Uterus (tissue), 4 donors: Measurements from ENCODE around the gene FILIP1. TPM values are rescaled to one million over a fixed set of nuclear protein-coding genes. Genes with fewer than 3 reads are reported as not detected.
A peak's percentile ranks its signal among the peaks of the same experiment; 100 is the strongest.

Experiments used
- DNase-seq, 2 donors: peaks; one replicate each; pipeline ENCODE4 v3.0.0-alpha.2; 2019 to 2020
- H3K27ac ChIP-seq, 2 donors: fragments of 200-600 bp; sonication (generic); 1 replicate in 1 of 2; 2 replicates in 1 of 2; pipeline ENCODE4 v1.5.1; 2016 to 2018
- H3K27me3 ChIP-seq, 2 donors: fragments of 200-600 bp; sonication (generic); one replicate each; pipeline ENCODE4 v1.5.1; 2018 to 2019; ENCODE audit warnings: control low read depth in 1 of 2
- H3K36me3 ChIP-seq, 2 donors: fragments of 200-600 bp; sonication (generic); one replicate each; pipeline ENCODE4 v1.5.1; 2019; ENCODE audit warnings: control low read depth in 1 of 2
- H3K4me1 ChIP-seq, 2 donors: fragments of 200-600 bp; sonication (generic); one replicate each; pipeline ENCODE4 v1.5.1; 2018 to 2019; ENCODE audit warnings: control low read depth in 1 of 2
- H3K4me3 ChIP-seq, 2 donors: fragments of 200-600 bp; sonication (generic); 1 replicate in 1 of 2; 2 replicates in 1 of 2; pipeline ENCODE4 v1.5.1; 2018 to 2019; ENCODE audit warnings: mild to moderate bottlenecking in 1 of 2
- H3K9me3 ChIP-seq, 2 donors: fragments of 200-600 bp; sonication (generic); one replicate each; pipeline ENCODE4 v1.5.1; 2019; ENCODE audit warnings: control low read depth in 1 of 2
- CTCF ChIP-seq, 4 experiments: fragments of 200-600 bp in 2 of 4; fragments of 450-650 bp in 2 of 4; sonication (generic) in 2 of 4; IDR thresholded peaks; one replicate each; pipeline ENCODE4 v1.5.1; 2016 to 2019; ENCODE audit warnings: antibody characterized with exemption in 4 of 4, mild to moderate bottlenecking in 2 of 4, moderate library complexity in 1 of 4
- POLR2A ChIP-seq, 2 donors: fragments of 450-650 bp; IDR thresholded peaks; one replicate each; pipeline ENCODE4 v1.6.1; 2016; ENCODE audit warnings: antibody characterized with exemption in 2 of 2, mild to moderate bottlenecking in 1 of 2, moderate library complexity in 1 of 2
- intact Hi-C: fragments of 100-400 bp; cut with DNase I; formaldehyde crosslinking; loops from one replicate; pipeline ENCODE4 v1.15.1; 2023; ENCODE audit warnings: low total_unique reads
- total RNA-seq, 4 donors: library from RNA; depleted of rRNA in 3 of 4; stranded (reverse); fragments of >200 nt in 3 of 4; gene quantifications; one replicate each; pipeline versions ENCODE4 v1.1.0 to v1.2.4, GENCODE V29; 2014 to 2023
- donor health status: DM: yes; HTN: yes; CAD: no.

FILIP1 gene
- total RNA-seq, 4 donors from 2014 or later: 4.7 to 23.1 (median 12.5) TPM

GRCh38 chr6:75376347-75377024, 117.1 kb downstream of the FILIP1 start:
- no peak for DNase-seq
- Histone ChIP-seq H3K27ac (no peak overlapping the region), H3K4me3 (no peak overlapping the region), H3K36me3 (no peaks in the 10 kb centered on the region), H3K27me3 (no peaks in the 10 kb centered on the region), H3K4me1 (no peaks in the 10 kb centered on the region), H3K9me3 (no peaks in the 10 kb centered on the region)
- no peak for TF ChIP-seq POLR2A (IDR thresholded peaks at IDR 0.05)
- no peak for TF ChIP-seq CTCF (IDR thresholded peaks at IDR 0.05)
- intact Hi-C loops: no loop called here

- Histone ChIP-seq H3K4me3 (no peak overlapping the region), H3K9me3 (no peaks in the 10 kb centered on the region), H3K4me1 (no peaks in the 10 kb centered on the region), H3K27me3 (no peaks in the 10 kb centered on the region), H3K36me3 (no peaks in the 10 kb centered on the region), H3K27ac (no peak overlapping the region)
- DNase-seq: no peak
- intact Hi-C loops: no loop called here
- TF ChIP-seq POLR2A (IDR thresholded peaks at IDR 0.05): no peak
- TF ChIP-seq CTCF (IDR thresholded peaks at IDR 0.05): no peak
Measured at GRCh38 chr6:75374961-75375400, 118.6 kb downstream of the FILIP1 start.

GRCh38 chr6:75372884-75373283, 120.7 kb downstream of the FILIP1 start:
- intact Hi-C loops: no loop called here
- TF ChIP-seq POLR2A (IDR thresholded peaks at IDR 0.05) (no peak), CTCF (IDR thresholded peaks at IDR 0.05) (no peak)
- Histone ChIP-seq H3K4me3 (no peak overlapping the region), H3K4me1 (no peaks in the 10 kb centered on the region), H3K9me3 (no peaks in the 10 kb centered on the region), H3K27ac (no peak overlapping the region), H3K27me3 (no peaks in the 10 kb centered on the region), H3K36me3 (no peaks in the 10 kb centered on the region)
- DNase-seq: no peak

GRCh38 chr6:75370011-75370410, 123.6 kb downstream of the FILIP1 start:
- Histone ChIP-seq H3K4me1 (no peaks in the 10 kb centered on the region), H3K4me3 (no peak overlapping the region), H3K27me3 (no peaks in the 10 kb centered on the region), H3K9me3 (no peaks in the 10 kb centered on the region), H3K36me3 (no peaks in the 10 kb centered on the region), H3K27ac (no peak overlapping the region)
- intact Hi-C loops: no loop called here
- DNase-seq: no peak
- no peak for TF ChIP-seq POLR2A (IDR thresholded peaks at IDR 0.05)
- TF ChIP-seq CTCF (IDR thresholded peaks at IDR 0.05): no peak

- no peaks in the 10 kb centered on the region for H3K9me3 ChIP-seq
- no peaks in the 10 kb centered on the region for H3K36me3 ChIP-seq
- H3K4me3 ChIP-seq: no peak overlapping the region
- peak overlapping the region in 1 of 2 donors; percentile 16 for H3K27ac ChIP-seq
- DNase-seq: no peak
- H3K27me3 ChIP-seq: no peaks in the 10 kb centered on the region
- no peaks in the 10 kb centered on the region for H3K4me1 ChIP-seq
- intact Hi-C loops: no loop called here
- TF ChIP-seq POLR2A (IDR thresholded peaks at IDR 0.05): no peak
- TF ChIP-seq CTCF (IDR thresholded peaks at IDR 0.05): no peak
Measured at GRCh38 chr6:75368864-75369402, 124.7 kb downstream of the FILIP1 start.
